H9 (cell line): ENCODE results near the gene DTNB. TPM values are rescaled to one million over a fixed set of nuclear protein-coding genes. Genes with fewer than 3 reads are reported as not detected.

Experiments used
- DNase-seq: peaks from one replicate; pipeline ENCODE4 v3.0.0-alpha.2; 2017
- H2AFZ ChIP-seq: one replicate; pipeline ENCODE4 v1.6.1; 2013; ENCODE audit warnings: mild to moderate bottlenecking, low read length, control low read depth, moderate library complexity
- H2AK5ac ChIP-seq: 2 replicates; pipeline ENCODE4 v1.6.1; 2013; ENCODE audit warnings: low read length, control low read depth, mixed read lengths; ENCODE audit not compliant: insufficient read length
- H2BK120ac ChIP-seq: one replicate; pipeline ENCODE4 v1.6.1; 2013; ENCODE audit warnings: low read depth, mild to moderate bottlenecking, low read length, control low read depth, inconsistent platforms; ENCODE audit not compliant: poor library complexity, severe bottlenecking
- H2BK12ac ChIP-seq: 2 replicates; pipeline ENCODE4 v1.6.1; 2013; ENCODE audit warnings: low read length, control low read depth, mixed read lengths, low read depth; ENCODE audit not compliant: insufficient read length
- H2BK15ac ChIP-seq: 2 replicates; pipeline ENCODE4 v1.6.1; 2013; ENCODE audit warnings: low read depth, low read length, control low read depth
- H2BK20ac ChIP-seq: one replicate; pipeline ENCODE4 v1.6.1; 2013; ENCODE audit warnings: low read depth, mild to moderate bottlenecking, low read length, control low read depth, inconsistent platforms; ENCODE audit not compliant: poor library complexity, severe bottlenecking
- H2BK5ac ChIP-seq: 2 replicates; pipeline ENCODE4 v1.6.1; 2013; ENCODE audit warnings: low read length, control low read depth, mixed read lengths; ENCODE audit not compliant: insufficient read length
- H3K14ac ChIP-seq: 2 replicates; pipeline ENCODE4 v1.6.1; 2013; ENCODE audit warnings: low read length, control low read depth; ENCODE audit not compliant: insufficient read depth
- H3K18ac ChIP-seq: 2 replicates; pipeline ENCODE4 v1.6.1; 2013; ENCODE audit warnings: low read depth, mild to moderate bottlenecking, mixed read lengths, low read length, control low read depth; ENCODE audit not compliant: insufficient read length
- H3K23ac ChIP-seq: 2 replicates; pipeline ENCODE4 v1.6.1; 2013; ENCODE audit warnings: low read length, control low read depth, mixed read lengths, low read depth; ENCODE audit not compliant: insufficient read length
- H3K23me2 ChIP-seq: 2 replicates; pipeline ENCODE4 v1.6.1; 2013; ENCODE audit warnings: low read depth, mild to moderate bottlenecking, mixed read lengths, low read length, control low read depth; ENCODE audit not compliant: insufficient read length, poor library complexity, severe bottlenecking
- H3K27ac ChIP-seq: 2 replicates; pipeline ENCODE4 v1.5.1; 2013; ENCODE audit warnings: low read length, control low read depth, mixed read lengths, low read depth; ENCODE audit not compliant: insufficient read length
- H3K27me3 ChIP-seq: 2 replicates; pipeline ENCODE4 v1.6.1; 2013; ENCODE audit warnings: low read length, control low read depth, inconsistent platforms; ENCODE audit not compliant: insufficient read depth
- H3K4ac ChIP-seq: 2 replicates; pipeline ENCODE4 v1.6.1; 2013; ENCODE audit warnings: low read depth, mild to moderate bottlenecking, control low read depth, inconsistent platforms, low read length, moderate library complexity
- H3K4me1 ChIP-seq: 2 replicates; pipeline ENCODE4 v1.6.1; 2013; ENCODE audit warnings: low read length, control low read depth, inconsistent platforms; ENCODE audit not compliant: insufficient read depth
- H3K4me2 ChIP-seq: 2 replicates; pipeline ENCODE4 v1.6.1; 2013; ENCODE audit warnings: low read length, control low read depth, mixed read lengths; ENCODE audit not compliant: insufficient read length, insufficient read depth
- H3K56ac ChIP-seq: 2 replicates; pipeline ENCODE4 v1.6.1; 2013; ENCODE audit warnings: low read depth, mild to moderate bottlenecking, mixed read lengths, low read length, control low read depth; ENCODE audit not compliant: insufficient read length
- H3K79me1 ChIP-seq: 2 replicates; pipeline ENCODE4 v1.6.1; 2013; ENCODE audit warnings: low read depth, mild to moderate bottlenecking, moderate library complexity, low read length, control low read depth, inconsistent platforms; ENCODE audit not compliant: insufficient read depth, poor library complexity, severe bottlenecking
- H3K79me2 ChIP-seq: 2 replicates; pipeline ENCODE4 v1.6.1; 2013; ENCODE audit warnings: low read length, control low read depth, inconsistent platforms; ENCODE audit not compliant: insufficient read depth
- H3K9ac ChIP-seq: 2 replicates; pipeline ENCODE4 v1.6.1; 2013; ENCODE audit warnings: low read length, control low read depth, mixed read lengths; ENCODE audit not compliant: insufficient read length; ENCODE audit errors: extremely low read depth
- H3K9me3 ChIP-seq: one replicate; pipeline ENCODE4 v1.6.1; 2013; ENCODE audit warnings: low read depth, low read length, inconsistent platforms; ENCODE audit not compliant: control insufficient read depth
- H3T11ph ChIP-seq: one replicate; pipeline ENCODE4 v1.6.1; 2013; ENCODE audit warnings: mild to moderate bottlenecking, low read length, control low read depth, inconsistent platforms
- H4K20me1 ChIP-seq: one replicate; pipeline ENCODE4 v1.6.1; 2013; ENCODE audit not compliant: control insufficient read depth, insufficient read length, insufficient read depth
- H4K5ac ChIP-seq: 2 replicates; pipeline ENCODE4 v1.6.1; 2013; ENCODE audit warnings: low read depth, mild to moderate bottlenecking, mixed read lengths, low read length, control low read depth; ENCODE audit not compliant: insufficient read length
- H4K8ac ChIP-seq: replicated peaks from 2 replicates; pipeline ENCODE4 v1.6.1; 2013; ENCODE audit warnings: low read length, control low read depth, mixed read lengths, low read depth; ENCODE audit not compliant: insufficient read length
- H4K91ac ChIP-seq: 2 replicates; pipeline ENCODE4 v1.6.1; 2013; ENCODE audit warnings: low read depth, mild to moderate bottlenecking, moderate library complexity, mixed read lengths, low read length, control low read depth; ENCODE audit not compliant: insufficient read length
- H3K27ac Mint-ChIP-seq, 3 experiments: 2 replicates in 2 of 3; 3 replicates in 1 of 3; pipeline ENCODE4 v1.8.0; 2020 to 2021; ENCODE audit warnings: mixed read lengths in 3 of 3, mild to moderate bottlenecking in 1 of 3, moderate library complexity in 1 of 3
- H3K27me3 Mint-ChIP-seq: 2 replicates; pipeline ENCODE4 v1.8.0; 2021; ENCODE audit warnings: low read depth, mild to moderate bottlenecking, moderate library complexity, mixed read lengths
- H3K36me3 Mint-ChIP-seq, 3 experiments: 2 replicates in 2 of 3; 3 replicates in 1 of 3; pipeline ENCODE4 v1.8.0; 2020 to 2021; ENCODE audit warnings: low read depth in 3 of 3, mixed read lengths in 3 of 3; ENCODE audit not compliant: insufficient read depth in 1 of 3
- H3K4me1 Mint-ChIP-seq, 2 experiments: 2 replicates each; pipeline ENCODE4 v1.8.0; 2020; ENCODE audit warnings: mixed read lengths in 2 of 2
- H3K4me3 Mint-ChIP-seq, 2 experiments: 2 replicates in 1 of 2; 3 replicates in 1 of 2; pipeline ENCODE4 v1.8.0; 2020 to 2021; ENCODE audit warnings: mild to moderate bottlenecking in 2 of 2, mixed read lengths in 2 of 2, moderate library complexity in 1 of 2
- H3K9me3 Mint-ChIP-seq, 2 experiments: 2 replicates in 1 of 2; 3 replicates in 1 of 2; pipeline ENCODE4 v1.8.0; 2020; ENCODE audit warnings: mild to moderate bottlenecking in 2 of 2, mixed read lengths in 2 of 2, moderate library complexity in 1 of 2
- WGBS: extraction: QIAGEN DNeasy Blood & Tissue Kit; methylation state at CpG from one replicate; pipeline ENCODE4 v1.1.7; 2013; ENCODE audit warnings: missing lambda C conversion rate, low lambda C conversion rate, mixed read lengths; ENCODE audit not compliant: insufficient read length; ENCODE audit errors: extremely low coverage; 5-methylcytosine and 5-hydroxymethylcytosine counted together
- total RNA-seq: library from RNA; stranded (reverse); gene quantifications from 2 replicates; pipeline ENCODE4 v1.2.1, GENCODE V29; 2021
- TF ChIP-seq, protein P1 (sequence below): fragments of 200-600 bp; sonication (generic); conservative IDR thresholded peaks from 3 replicates; pipeline ENCODE4 v1.8.0; 2021; ENCODE audit warnings: antibody characterized with exemption, mild to moderate bottlenecking

The DTNB gene
- total RNA-seq, 1 experiment from 2014 or later: 26.7 TPM

DNA sequence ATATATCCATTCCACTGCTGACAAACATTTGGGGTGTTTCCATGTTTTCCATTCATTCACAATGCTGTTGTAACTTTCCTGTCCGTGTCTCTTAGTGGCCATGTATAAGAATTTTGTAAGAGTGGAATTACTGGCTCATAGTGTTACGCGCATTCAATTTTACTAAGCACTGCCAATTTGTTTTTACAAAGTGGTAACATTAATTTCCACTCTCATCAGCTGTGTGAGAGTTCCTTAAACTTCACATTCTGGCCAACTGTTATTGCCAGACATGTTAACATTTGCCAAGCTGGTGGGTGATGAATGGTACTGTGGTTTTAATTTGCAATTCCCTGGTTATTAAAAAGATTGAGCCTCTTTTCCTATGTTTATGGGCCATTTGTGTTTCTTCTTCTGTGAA is 134.2 kb downstream of the DTNB start:
- no peaks in the 10 kb centered on the region for H3K27me3 Mint-ChIP-seq
- Histone ChIP-seq H3K4me2 (no peak overlapping the region), H4K5ac (no peak overlapping the region), H3K4ac (no peak overlapping the region), H2BK12ac (no peak overlapping the region), H3K56ac (no peak overlapping the region), H2BK15ac (no peak overlapping the region), H3K9me3 (no peaks in the 10 kb centered on the region), H3K27ac (no peak overlapping the region), H3K27me3 (no peaks in the 10 kb centered on the region), H3K14ac (no peak overlapping the region), H2AK5ac (no peak overlapping the region), H2AFZ (no peak overlapping the region), H4K91ac (no peak overlapping the region), H3K4me1 (no peaks in the 10 kb centered on the region), H3K23me2 (no peaks in the 10 kb centered on the region), H3T11ph (no peak overlapping the region), H4K8ac (no peak overlapping the region), H2BK5ac (no peak overlapping the region), H3K9ac (no peak overlapping the region), H2BK120ac (no peak overlapping the region), H4K20me1 (no peaks in the 10 kb centered on the region), H3K79me2 (no peaks in the 10 kb centered on the region), H3K23ac (no peak overlapping the region), H3K18ac (no peak overlapping the region), H2BK20ac (no peak overlapping the region), H3K79me1 (no peaks in the 10 kb centered on the region)
- no peak overlapping the region for H3K4me3 Mint-ChIP-seq
- no peak for DNase-seq
- peaks cover 17 to 26% of the 10 kb centered on the region in 2 experiments; a peak in 4 of 5 replicates for H3K9me3 Mint-ChIP-seq
- H3K4me1 Mint-ChIP-seq: peaks cover 3 to 4% of the 10 kb centered on the region in 2 experiments
- no peak overlapping the region for H3K27ac Mint-ChIP-seq
- WGBS: no CpG with 5 or more reads among the region's 3 CpGs
- TF ChIP-seq, protein P1, sequence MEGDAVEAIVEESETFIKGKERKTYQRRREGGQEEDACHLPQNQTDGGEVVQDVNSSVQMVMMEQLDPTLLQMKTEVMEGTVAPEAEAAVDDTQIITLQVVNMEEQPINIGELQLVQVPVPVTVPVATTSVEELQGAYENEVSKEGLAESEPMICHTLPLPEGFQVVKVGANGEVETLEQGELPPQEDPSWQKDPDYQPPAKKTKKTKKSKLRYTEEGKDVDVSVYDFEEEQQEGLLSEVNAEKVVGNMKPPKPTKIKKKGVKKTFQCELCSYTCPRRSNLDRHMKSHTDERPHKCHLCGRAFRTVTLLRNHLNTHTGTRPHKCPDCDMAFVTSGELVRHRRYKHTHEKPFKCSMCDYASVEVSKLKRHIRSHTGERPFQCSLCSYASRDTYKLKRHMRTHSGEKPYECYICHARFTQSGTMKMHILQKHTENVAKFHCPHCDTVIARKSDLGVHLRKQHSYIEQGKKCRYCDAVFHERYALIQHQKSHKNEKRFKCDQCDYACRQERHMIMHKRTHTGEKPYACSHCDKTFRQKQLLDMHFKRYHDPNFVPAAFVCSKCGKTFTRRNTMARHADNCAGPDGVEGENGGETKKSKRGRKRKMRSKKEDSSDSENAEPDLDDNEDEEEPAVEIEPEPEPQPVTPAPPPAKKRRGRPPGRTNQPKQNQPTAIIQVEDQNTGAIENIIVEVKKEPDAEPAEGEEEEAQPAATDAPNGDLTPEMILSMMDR: no peak
- peaks cover 19 to 29% (median 25%) of the 10 kb centered on the region in 3 experiments for H3K36me3 Mint-ChIP-seq
